ENCODE measurements around the gene CDH4.

GRCh38 chr20:61885759-61886715 is 634.0 kb downstream of the CDH4 start:
- no peak for TF ChIP-seq CTCF (IDR thresholded peaks at IDR 0.05; ENCODE audit: insufficient read depth, low read depth, low read length)
- TF ChIP-seq EZH2 (IDR thresholded peaks at IDR 0.05; ENCODE audit: insufficient read depth, low read length), result no peak

Data from astrocyte (in vitro differentiated cells and primary cell).